HEK293T (cell line): ENCODE data around the gene ANKFY1.

Source experiments
- CTCF ChIA-PET: fragments of 350-600 bp; formaldehyde crosslinking; extraction: SDS; loops from one replicate; lab custom pipeline; 2021; ENCODE audit warnings: antibody characterized with exemption, inconsistent platforms; lab: Yijun Ruan, JAX
- POLR2A ChIA-PET: fragments of 350-600 bp; formaldehyde crosslinking; extraction: SDS; loops from one replicate; lab custom pipeline; 2020; ENCODE audit warnings: antibody characterized with exemption, inconsistent platforms; lab: Yijun Ruan, JAX
- DNase-seq: peaks from one replicate; pipeline ENCODE4 v3.0.0; 2012; ENCODE audit warnings: mixed read lengths; ENCODE audit errors: extremely low spot score
- ARNT ChIP-seq: fragments of 450-650 bp; IDR thresholded peaks from 2 replicates; pipeline ENCODE4 v1.6.1; 2017; ENCODE audit warnings: mild to moderate bottlenecking
- BHLHE40 ChIP-seq: fragments of 450-650 bp; IDR thresholded peaks from 2 replicates; pipeline ENCODE4 v1.6.1; 2016; ENCODE audit warnings: mild to moderate bottlenecking, moderate library complexity, borderline replicate concordance
- CTBP1 ChIP-seq: fragments of 450-650 bp; IDR thresholded peaks from 2 replicates; pipeline ENCODE4 v1.6.1; 2016; ENCODE audit warnings: borderline replicate concordance
- ELF4 ChIP-seq: fragments of 450-650 bp; IDR thresholded peaks from 2 replicates; pipeline ENCODE4 v1.6.1; 2017; ENCODE audit warnings: antibody characterized with exemption
- FOXA1 ChIP-seq: fragments of 450-650 bp; IDR thresholded peaks from 2 replicates; pipeline ENCODE4 v1.6.1; 2016; ENCODE audit warnings: mild to moderate bottlenecking
- FOXK2 ChIP-seq: fragments of 450-650 bp; IDR thresholded peaks from 2 replicates; pipeline ENCODE4 v1.6.1; 2016; ENCODE audit warnings: mild to moderate bottlenecking
- FOXM1 ChIP-seq: fragments of 450-650 bp; IDR thresholded peaks from 2 replicates; pipeline ENCODE4 v1.6.1; 2017; ENCODE audit warnings: mild to moderate bottlenecking, borderline replicate concordance
- HDGF ChIP-seq: fragments of 450-650 bp; IDR thresholded peaks from 2 replicates; pipeline ENCODE4 v1.6.1; 2017; ENCODE audit warnings: antibody characterized with exemption, borderline replicate concordance
- L3MBTL2 ChIP-seq: fragments of 450-650 bp; conservative IDR thresholded peaks from 2 replicates; pipeline ENCODE4 v1.6.1; 2016; ENCODE audit warnings: mild to moderate bottlenecking
- LEF1 ChIP-seq: fragments of 450-650 bp; IDR thresholded peaks from 2 replicates; pipeline ENCODE4 v1.6.1; 2017; ENCODE audit warnings: mild to moderate bottlenecking, borderline replicate concordance
- NFRKB ChIP-seq: fragments of 450-650 bp; IDR thresholded peaks from 2 replicates; pipeline ENCODE4 v1.6.1; 2016; ENCODE audit warnings: mild to moderate bottlenecking, moderate library complexity
- SP1 ChIP-seq: fragments of 450-650 bp; IDR thresholded peaks from 2 replicates; pipeline ENCODE4 v1.6.1; 2017
- SUZ12 ChIP-seq: fragments of 450-650 bp; IDR thresholded peaks from 2 replicates; pipeline ENCODE4 v1.6.1; 2016; ENCODE audit warnings: mild to moderate bottlenecking
- TARDBP ChIP-seq: fragments of 450-650 bp; IDR thresholded peaks from 2 replicates; pipeline ENCODE4 v1.6.1; 2016
- ZNF384 ChIP-seq: fragments of 450-650 bp; IDR thresholded peaks from 2 replicates; pipeline ENCODE4 v1.6.1; 2016
- TF ChIP-seq, protein P1 (sequence below): fragments of 450-650 bp; IDR thresholded peaks from 2 replicates; pipeline ENCODE4 v1.6.1; 2016

ANKFY1 gene

DNA sequence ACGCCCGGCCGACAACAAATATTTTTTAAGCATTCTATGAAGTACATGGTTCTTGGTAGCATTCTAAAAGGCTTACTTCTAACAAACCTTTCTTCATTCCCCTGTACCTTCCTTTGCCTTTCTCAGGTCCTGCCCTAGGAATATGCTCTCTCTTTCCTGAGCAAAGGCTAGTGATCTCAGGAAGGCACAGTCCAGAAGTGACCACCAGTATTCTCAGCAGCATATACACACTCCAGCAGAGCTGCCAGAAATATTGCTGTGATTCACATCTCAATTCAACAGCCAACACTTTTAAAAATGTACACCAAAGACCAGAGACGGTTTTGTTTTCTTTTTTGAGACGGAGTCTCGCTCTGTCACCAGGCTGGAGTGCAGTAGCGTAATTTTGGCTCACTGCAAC, 41.4 kb upstream of the ANKFY1 start:
- ChIA-PET CTCF (interaction anchor here (0.7 kb wide), 3 partner anchors 16 to 92 kb away, joined by 3 to 8 read pairs (median 4); no protein-coding TSS in a partner anchor), POLR2A (no interaction called here)
- DNase-seq = no peak
- TF ChIP-seq NFRKB (no peak), BHLHE40 (no peak), LEF1 (no peak), FOXK2 (no peak), CTBP1 (no peak), ELF4 (no peak), FOXM1 (no peak)

DNA sequence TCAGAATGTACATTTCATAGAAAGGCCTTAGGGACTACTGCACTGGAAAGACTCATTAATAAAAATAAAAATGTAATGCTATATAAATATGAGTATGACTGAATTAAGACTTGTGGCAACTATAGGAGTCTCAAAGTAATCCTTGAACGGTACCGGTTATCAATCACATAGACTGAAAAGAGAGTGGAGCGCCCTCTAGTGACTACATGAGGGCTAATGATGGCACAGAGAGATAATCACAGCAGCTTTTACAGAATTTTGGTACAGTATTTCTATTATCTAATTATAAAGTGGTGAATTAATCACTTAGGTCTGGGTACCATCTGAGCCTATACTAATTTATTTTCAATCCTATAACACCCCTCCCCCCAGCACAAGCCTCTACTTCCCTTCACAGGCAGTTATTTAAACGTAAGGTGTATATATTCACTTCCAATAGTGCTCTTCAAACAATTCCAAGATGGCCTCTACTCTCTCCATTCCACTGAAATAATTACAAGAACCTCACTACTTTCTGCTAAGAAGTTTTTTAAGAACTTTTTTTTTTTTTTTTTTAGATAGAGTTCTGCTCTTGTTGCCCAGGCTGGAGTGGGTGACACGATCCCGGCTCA, 40.7 kb upstream of the ANKFY1 start:
- TF ChIP-seq, protein P1, sequence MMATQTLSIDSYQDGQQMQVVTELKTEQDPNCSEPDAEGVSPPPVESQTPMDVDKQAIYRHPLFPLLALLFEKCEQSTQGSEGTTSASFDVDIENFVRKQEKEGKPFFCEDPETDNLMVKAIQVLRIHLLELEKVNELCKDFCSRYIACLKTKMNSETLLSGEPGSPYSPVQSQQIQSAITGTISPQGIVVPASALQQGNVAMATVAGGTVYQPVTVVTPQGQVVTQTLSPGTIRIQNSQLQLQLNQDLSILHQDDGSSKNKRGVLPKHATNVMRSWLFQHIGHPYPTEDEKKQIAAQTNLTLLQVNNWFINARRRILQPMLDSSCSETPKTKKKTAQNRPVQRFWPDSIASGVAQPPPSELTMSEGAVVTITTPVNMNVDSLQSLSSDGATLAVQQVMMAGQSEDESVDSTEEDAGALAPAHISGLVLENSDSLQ = peak; percentile 16; the same call in 1 of the 2 replicates
- TF ChIP-seq ZNF384 = no peak
- peak; percentile 58 for DNase-seq
- POLR2A ChIA-PET = no interaction called here
- CTCF ChIA-PET = interaction anchor here (0.6 to 0.9 kb wide), 7 partner anchors 9 to 114 kb away, joined by 3 to 8 read pairs (median 3); no protein-coding TSS in a partner anchor

DNA sequence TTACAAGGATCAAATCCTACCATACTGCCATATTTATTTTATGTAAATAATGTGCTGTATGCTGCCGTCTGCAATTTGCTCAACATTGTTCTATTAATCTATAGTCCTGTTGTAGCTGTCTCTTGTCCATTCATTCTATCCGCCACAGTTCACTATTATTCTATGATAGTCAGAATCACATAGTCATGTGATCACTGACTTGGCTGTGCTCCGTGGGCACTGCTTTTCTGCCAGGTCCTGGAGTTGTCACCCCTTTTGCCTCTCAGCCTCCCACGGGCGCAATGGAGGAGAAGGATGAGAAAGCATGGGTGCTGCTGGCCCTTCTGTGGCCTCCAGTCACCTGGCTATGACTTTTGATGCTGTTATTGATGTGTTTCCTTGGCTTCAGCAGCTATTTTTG, 37.3 kb upstream of the ANKFY1 start:
- DNase-seq = no peak
- CTCF ChIA-PET = no interaction called here
- POLR2A ChIA-PET = no interaction called here
- no peak for TF ChIP-seq CTBP1
- TF ChIP-seq ARNT = no peak
- no peak for TF ChIP-seq SP1
- no peak for TF ChIP-seq FOXK2
- TF ChIP-seq L3MBTL2 = no peak
- TF ChIP-seq SUZ12 = no peak
- no peak for TF ChIP-seq NFRKB
- no peak for TF ChIP-seq FOXA1
- no peak for TF ChIP-seq BHLHE40
- TF ChIP-seq FOXM1 = no peak
- TF ChIP-seq TARDBP = no peak
- TF ChIP-seq, protein P1 = no peak
- TF ChIP-seq HDGF = no peak
- TF ChIP-seq ZNF384 = no peak
- TF ChIP-seq LEF1 = no peak
- TF ChIP-seq ELF4 = no peak

DNA sequence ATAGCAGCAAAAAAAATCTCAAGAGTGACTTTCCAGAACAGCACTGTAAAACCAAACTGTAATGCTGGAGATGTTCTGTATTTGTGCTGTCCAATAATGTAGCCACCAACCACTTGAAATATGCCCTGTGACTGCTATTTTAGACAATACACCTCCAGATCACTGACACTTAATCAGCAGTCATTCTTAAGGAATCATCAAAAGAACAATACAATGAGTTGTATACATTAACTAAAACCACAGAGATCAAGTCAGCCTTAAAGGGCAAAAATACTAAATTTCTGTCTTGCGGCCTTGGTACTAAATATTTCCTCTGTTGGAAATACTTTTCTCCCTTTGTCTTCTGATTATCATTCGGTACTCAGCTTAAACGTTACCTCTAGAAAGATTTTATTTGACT, 33.6 kb upstream of the ANKFY1 start:
- POLR2A ChIA-PET = no interaction called here
- CTCF ChIA-PET = no interaction called here
- TF ChIP-seq NFRKB = no peak
- no peak for TF ChIP-seq CTBP1
- no peak for TF ChIP-seq ARNT
- no peak for TF ChIP-seq FOXK2
- TF ChIP-seq L3MBTL2 = no peak
- no peak for TF ChIP-seq FOXA1
- no peak for TF ChIP-seq TARDBP
- no peak for TF ChIP-seq LEF1
- no peak for TF ChIP-seq BHLHE40
- no peak for TF ChIP-seq ZNF384
- TF ChIP-seq, protein P1 = no peak
- TF ChIP-seq FOXM1 = no peak
- TF ChIP-seq SUZ12 = no peak
- no peak for TF ChIP-seq ELF4
- no peak for TF ChIP-seq HDGF
- no peak for TF ChIP-seq SP1
- DNase-seq = no peak

DNA sequence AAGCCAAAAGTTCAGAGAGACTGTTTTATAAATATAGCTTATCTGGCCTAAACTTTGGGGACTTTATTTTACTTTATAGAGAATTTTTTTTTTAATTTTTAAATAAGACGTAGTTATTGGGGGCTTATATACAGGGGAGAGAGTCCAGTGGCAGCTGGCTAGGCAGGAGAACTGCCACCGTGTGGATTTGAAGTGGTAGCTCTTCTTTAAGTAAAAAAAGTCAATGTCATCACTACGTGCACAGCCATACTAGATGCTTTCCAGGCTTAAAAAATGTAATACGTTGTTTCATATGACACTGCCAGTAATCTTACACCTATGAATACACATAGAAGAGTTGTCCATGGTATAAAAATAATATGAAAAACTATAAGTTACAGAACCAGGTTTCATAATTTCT, 31.9 kb upstream of the ANKFY1 start:
- DNase-seq = no peak
- ChIA-PET CTCF (interaction anchor here (0.7 kb wide), 1 partner anchor 8 kb away, joined by 7 read pairs; no protein-coding TSS in a partner anchor), POLR2A (no interaction called here)
- TF ChIP-seq FOXM1 = no peak
- no peak for TF ChIP-seq L3MBTL2
- TF ChIP-seq SP1 = no peak
- no peak for TF ChIP-seq TARDBP
- no peak for TF ChIP-seq SUZ12
- TF ChIP-seq, protein P1 = no peak
- TF ChIP-seq FOXA1 = no peak
- no peak for TF ChIP-seq HDGF
- no peak for TF ChIP-seq ZNF384
- no peak for TF ChIP-seq BHLHE40
- TF ChIP-seq LEF1 = no peak
- no peak for TF ChIP-seq NFRKB
- no peak for TF ChIP-seq FOXK2

DNA sequence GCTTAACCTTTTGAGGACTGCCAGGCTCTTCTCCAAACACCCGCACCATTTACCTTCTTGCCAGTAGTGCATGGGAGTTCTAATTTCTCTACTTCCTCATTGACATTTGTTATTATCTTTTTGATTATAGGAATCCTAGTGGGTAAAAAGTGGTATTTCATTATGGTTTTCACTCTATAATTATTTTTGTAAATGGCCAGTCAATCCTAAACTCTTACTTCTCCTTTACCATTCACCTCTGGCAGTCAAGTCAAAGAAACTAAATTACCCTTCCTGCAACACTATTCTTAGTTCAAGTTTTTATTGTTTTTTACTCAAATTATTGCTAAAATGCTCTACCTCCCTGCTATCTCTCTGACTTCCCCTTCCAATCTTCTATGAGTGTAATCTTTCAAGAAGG, 29.8 kb upstream of the ANKFY1 start:
- CTCF ChIA-PET = interaction anchor here (0.6 kb wide), 1 partner anchor 243 kb away, joined by 3 read pairs; no protein-coding TSS in a partner anchor
- DNase-seq = no peak
- no peak for TF ChIP-seq SUZ12
- TF ChIP-seq, protein P1 = no peak
- no peak for TF ChIP-seq FOXM1
- no peak for TF ChIP-seq ELF4
- no peak for TF ChIP-seq TARDBP
- TF ChIP-seq ARNT = no peak
- TF ChIP-seq SP1 = no peak
- TF ChIP-seq FOXK2 = no peak
- no peak for TF ChIP-seq NFRKB
- no peak for TF ChIP-seq L3MBTL2
- TF ChIP-seq HDGF = no peak
- TF ChIP-seq ZNF384 = no peak
- TF ChIP-seq CTBP1 = no peak
- TF ChIP-seq LEF1 = no peak
- no peak for TF ChIP-seq FOXA1
- TF ChIP-seq BHLHE40 = no peak
- POLR2A ChIA-PET = no interaction called here
